Testis (tissue), 3 donors: ENCODE measurements around the gene PRLHR. TPM values are rescaled to one million over a fixed set of nuclear protein-coding genes. Genes with fewer than 3 reads are reported as not detected.

Experiments
- DNase-seq: peaks from one replicate; pipeline ENCODE4 v3.0.0-alpha.2; 2019
- H3K27ac ChIP-seq, 2 donors: fragments of 200-600 bp; sonication (generic); one replicate each; pipeline ENCODE4 v1.5.1; 2019
- H3K27me3 ChIP-seq: fragments of 200-600 bp; sonication (generic); one replicate; pipeline ENCODE4 v1.5.1; 2019
- H3K36me3 ChIP-seq: fragments of 200-600 bp; sonication (generic); one replicate; pipeline ENCODE4 v1.5.1; 2017; ENCODE audit warnings: low read depth; ENCODE audit errors: missing control alignments
- H3K4me1 ChIP-seq: fragments of 200-600 bp; sonication (generic); one replicate; pipeline ENCODE4 v1.5.1; 2019
- H3K4me3 ChIP-seq, 2 donors: fragments of 200-600 bp; sonication (generic); one replicate each; pipeline ENCODE4 v1.5.1; 2017 to 2019
- H3K9me3 ChIP-seq: fragments of 200-600 bp; sonication (generic); one replicate; pipeline ENCODE4 v1.5.1; 2017
- POLR2A ChIP-seq: fragments of 450-650 bp; IDR thresholded peaks from one replicate; pipeline ENCODE4 v1.6.1; 2017; ENCODE audit warnings: antibody characterized with exemption, mild to moderate bottlenecking, moderate library complexity
- WGBS, 2 donors: methylation state at CpG; one replicate each; pipeline ENCODE4 v1.1.5; 2018; 5-methylcytosine and 5-hydroxymethylcytosine counted together
- intact Hi-C: fragments of 100-400 bp; cut with DNase I; formaldehyde crosslinking; loops from one replicate; pipeline ENCODE4 v1.15.1; 2023; ENCODE audit warnings: low total_unique reads
- polyA plus RNA-seq: library from polyadenylated mRNA; stranded (reverse); fragments of 350-450 nt; fragmentation: Illumina TruSeq; extraction: RNeasy Lipid Tissue Mini Kit (QIAGEN cat#74804); gene quantifications from one replicate; pipeline ENCODE4 v1.2.3, GENCODE V29; 2014; ENCODE audit warnings: low read depth, low replicate concordance; ENCODE audit not compliant: insufficient read depth
- total RNA-seq, 2 donors: library from RNA; depleted of rRNA; stranded (reverse); fragments of >200 nt; gene quantifications; one replicate each; pipeline ENCODE4 v1.2.3, GENCODE V29; 2016
- TF ChIP-seq, protein P1 (sequence below), 3 experiments: fragments of 450-650 bp in 2 of 3; fragments of 200-600 bp in 1 of 3; sonication (generic) in 1 of 3; IDR thresholded peaks; one replicate each; pipeline ENCODE4 v1.5.1; 2016 to 2019; ENCODE audit warnings: antibody characterized with exemption in 3 of 3, mild to moderate bottlenecking in 2 of 3, moderate library complexity in 1 of 3

The PRLHR gene
- total and polyA plus RNA-seq, 3 donors from 2014 or later, result 0.12 to 0.79 TPM; not detected in 1

DNA sequence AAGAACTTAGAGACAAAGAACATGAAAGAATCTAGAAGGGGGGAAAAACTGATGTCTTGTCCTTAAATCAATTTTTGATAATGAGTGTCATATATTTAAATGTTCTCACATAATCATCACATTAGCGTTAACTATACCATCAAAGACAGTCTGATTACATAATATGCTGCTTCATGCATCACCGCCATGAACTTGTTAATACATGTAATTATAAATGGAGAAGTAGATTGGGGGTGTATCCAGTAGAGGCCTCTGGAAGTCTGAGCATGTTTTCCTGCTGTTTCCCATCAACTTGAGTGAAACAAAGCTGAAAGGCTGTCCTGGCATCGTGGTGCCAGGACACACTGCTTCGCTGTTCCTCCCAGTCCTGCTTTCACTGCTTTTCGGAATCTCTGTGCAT lies 48.2 kb downstream of the PRLHR start:
- intact Hi-C loops, result no loop called here
- Histone ChIP-seq H3K36me3 (no peaks in the 10 kb centered on the region), H3K27me3 (no peaks in the 10 kb centered on the region), H3K4me3 (no peak overlapping the region), H3K4me1 (no peaks in the 10 kb centered on the region), H3K27ac (no peak overlapping the region), H3K9me3 (no peaks in the 10 kb centered on the region)
- no peak for DNase-seq
- TF ChIP-seq POLR2A, result no peak
- TF ChIP-seq, protein P1, sequence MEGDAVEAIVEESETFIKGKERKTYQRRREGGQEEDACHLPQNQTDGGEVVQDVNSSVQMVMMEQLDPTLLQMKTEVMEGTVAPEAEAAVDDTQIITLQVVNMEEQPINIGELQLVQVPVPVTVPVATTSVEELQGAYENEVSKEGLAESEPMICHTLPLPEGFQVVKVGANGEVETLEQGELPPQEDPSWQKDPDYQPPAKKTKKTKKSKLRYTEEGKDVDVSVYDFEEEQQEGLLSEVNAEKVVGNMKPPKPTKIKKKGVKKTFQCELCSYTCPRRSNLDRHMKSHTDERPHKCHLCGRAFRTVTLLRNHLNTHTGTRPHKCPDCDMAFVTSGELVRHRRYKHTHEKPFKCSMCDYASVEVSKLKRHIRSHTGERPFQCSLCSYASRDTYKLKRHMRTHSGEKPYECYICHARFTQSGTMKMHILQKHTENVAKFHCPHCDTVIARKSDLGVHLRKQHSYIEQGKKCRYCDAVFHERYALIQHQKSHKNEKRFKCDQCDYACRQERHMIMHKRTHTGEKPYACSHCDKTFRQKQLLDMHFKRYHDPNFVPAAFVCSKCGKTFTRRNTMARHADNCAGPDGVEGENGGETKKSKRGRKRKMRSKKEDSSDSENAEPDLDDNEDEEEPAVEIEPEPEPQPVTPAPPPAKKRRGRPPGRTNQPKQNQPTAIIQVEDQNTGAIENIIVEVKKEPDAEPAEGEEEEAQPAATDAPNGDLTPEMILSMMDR (IDR thresholded peaks at IDR 0.05), result no peak
- WGBS, 2 donors, result 86 to 89% methylated on average over 5 of the region's 5 CpGs

DNA sequence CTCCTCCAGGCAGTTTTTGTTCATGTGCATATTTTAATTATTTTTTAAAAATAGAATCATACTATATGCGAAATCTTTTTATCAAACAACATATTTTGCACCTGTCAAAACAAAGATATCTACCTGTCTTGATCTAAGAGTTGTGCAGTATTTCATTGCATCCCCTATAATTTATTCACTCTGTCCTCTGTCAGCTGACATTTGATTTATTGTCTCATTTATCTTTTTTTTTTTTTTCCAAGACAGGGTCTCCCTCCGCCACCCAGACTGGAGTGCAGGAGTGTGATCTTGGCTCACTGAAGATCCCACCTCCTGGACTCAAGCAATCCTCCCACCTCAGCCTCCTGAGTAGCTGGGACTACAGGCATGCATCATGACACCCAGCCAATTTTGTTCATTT lies 49.0 kb downstream of the PRLHR start:
- TF ChIP-seq POLR2A, result no peak
- TF ChIP-seq, protein P1 (IDR thresholded peaks at IDR 0.05), result no peak
- intact Hi-C loops, result no loop called here
- Histone ChIP-seq H3K27me3 (no peaks in the 10 kb centered on the region), H3K36me3 (no peaks in the 10 kb centered on the region), H3K4me1 (no peaks in the 10 kb centered on the region), H3K9me3 (no peaks in the 10 kb centered on the region), H3K4me3 (no peak overlapping the region), H3K27ac (no peak overlapping the region)
- no peak for DNase-seq
- 70 to 74% methylated on average over 2 of the region's 2 CpGs for WGBS, 2 donors

DNA sequence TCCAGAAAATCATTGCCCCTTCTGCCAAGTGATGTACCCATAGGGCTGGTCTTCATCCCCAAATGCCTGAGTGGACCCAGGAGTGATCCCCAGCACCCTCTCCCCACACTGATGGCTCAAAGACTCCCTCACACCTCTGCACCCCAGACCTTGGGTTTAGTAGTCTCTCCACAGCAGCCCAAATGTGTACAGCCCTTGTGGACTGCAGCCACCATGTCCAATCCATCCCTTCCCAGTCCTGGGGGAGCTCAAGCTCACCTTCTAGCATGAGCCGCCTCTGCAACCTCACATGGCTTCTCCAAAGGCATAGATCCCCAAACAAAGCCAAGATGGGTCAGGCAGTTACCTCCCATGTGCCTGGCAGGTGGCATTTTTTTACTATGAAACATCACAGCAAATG lies 50.1 kb downstream of the PRLHR start:
- DNase-seq, result no peak
- WGBS, 2 donors, result 91% methylated on average over 1 of the region's 1 CpG; no CpG with 5 or more reads in 1 of the 2 donors
- Histone ChIP-seq H3K4me3 (no peak overlapping the region), H3K27me3 (no peaks in the 10 kb centered on the region), H3K4me1 (no peaks in the 10 kb centered on the region), H3K27ac (no peak overlapping the region), H3K9me3 (no peaks in the 10 kb centered on the region), H3K36me3 (no peaks in the 10 kb centered on the region)
- intact Hi-C loops, result no loop called here
- no peak for TF ChIP-seq POLR2A

DNA sequence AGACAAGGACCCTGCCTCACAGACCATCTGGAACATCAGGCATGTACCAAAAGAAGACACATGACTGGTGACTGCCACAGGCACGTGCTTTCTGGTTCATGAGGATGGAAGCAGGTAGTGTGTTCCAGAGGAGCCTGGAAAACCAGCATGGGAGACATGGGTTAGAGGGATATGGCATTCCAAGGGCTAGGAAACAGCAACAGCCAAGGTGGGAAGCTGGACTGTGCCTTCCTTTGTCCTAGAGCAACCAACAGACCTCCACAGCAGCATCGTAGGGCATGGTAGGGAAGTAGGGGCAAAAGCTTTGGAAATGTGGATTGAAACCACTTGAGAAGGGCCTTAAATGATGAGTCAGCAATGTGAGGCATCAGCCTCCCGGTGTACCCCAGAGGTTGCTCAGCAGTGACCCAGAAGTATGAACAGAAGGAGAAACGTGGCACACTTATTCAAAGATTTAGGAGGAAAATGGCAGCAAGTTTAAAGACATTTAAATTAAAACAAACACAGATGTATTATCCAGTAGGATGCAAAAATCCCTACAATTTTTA lies 51.0 kb downstream of the PRLHR start:
- Histone ChIP-seq H3K4me3 (no peak overlapping the region), H3K27me3 (no peaks in the 10 kb centered on the region), H3K4me1 (no peaks in the 10 kb centered on the region), H3K27ac (no peak overlapping the region), H3K9me3 (no peaks in the 10 kb centered on the region), H3K36me3 (no peaks in the 10 kb centered on the region)
- no peak for DNase-seq
- 62 to 78% methylated on average over 4 of the region's 4 CpGs for WGBS, 2 donors
- intact Hi-C loops, result no loop called here
- no peak for TF ChIP-seq POLR2A
- TF ChIP-seq, protein P1 (IDR thresholded peaks at IDR 0.05), result no peak

DNA sequence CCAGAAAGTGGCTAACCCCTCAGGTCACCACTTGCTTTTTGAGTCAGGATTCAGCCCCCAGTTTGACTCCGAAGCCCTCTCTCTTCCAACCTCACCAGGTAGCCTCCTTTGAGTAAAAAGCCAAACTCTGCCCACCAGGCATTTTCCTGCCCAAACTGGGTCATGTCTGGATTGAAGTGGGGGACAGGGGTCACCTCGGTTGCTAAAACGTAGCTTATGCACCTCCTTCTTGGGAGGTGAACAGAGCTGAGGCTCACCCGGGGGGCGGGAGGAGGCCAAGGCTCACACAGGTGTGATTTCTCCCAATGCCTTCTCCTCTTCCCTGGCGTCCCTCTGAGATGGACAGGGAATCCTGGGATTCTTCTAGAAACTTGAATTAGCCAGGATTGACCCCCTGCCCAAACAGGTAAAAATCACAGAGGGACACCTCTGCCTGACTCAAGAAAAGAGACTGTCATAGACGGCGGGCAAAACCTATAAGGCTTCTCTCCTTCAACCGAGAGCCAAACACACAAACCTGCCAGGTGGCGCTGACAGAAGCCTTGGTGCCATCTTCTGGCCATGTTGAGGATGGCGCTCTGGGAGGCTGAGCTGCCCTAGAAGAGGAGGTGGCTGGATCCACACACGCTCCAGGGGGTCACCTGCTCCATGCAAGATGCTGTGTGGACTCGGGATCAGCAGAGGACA lies 51.6 kb downstream of the PRLHR start:
- no peak overlapping the region for H3K27ac ChIP-seq
- WGBS, 2 donors, result 45 to 46% methylated on average over 12 to 13 of the region's 13 CpGs

More for the DNA sequence above, 51.6 kb downstream of the PRLHR start:
- Histone ChIP-seq H3K9me3 (no peaks in the 10 kb centered on the region), H3K27me3 (no peaks in the 10 kb centered on the region), H3K4me3 (no peak overlapping the region), H3K4me1 (no peaks in the 10 kb centered on the region), H3K36me3 (no peaks in the 10 kb centered on the region)
- TF ChIP-seq POLR2A, result no peak
- TF ChIP-seq, protein P1 (IDR thresholded peaks at IDR 0.05), result peak in 2 of 3 experiments; percentile 17 to 22
- intact Hi-C loops, result no loop called here
- peak; percentile 66 for DNase-seq
